Measurements from ENCODE around the gene UBE2G2. TPM values are rescaled to one million over a fixed set of nuclear protein-coding genes. Genes with fewer than 3 reads are reported as not detected.

The UBE2G2 gene
- total RNA-seq, 3 donors from 2014 or later, result 84.8 to 128 (median 99.2) TPM

- peak in 1 of 2 donors; percentile 46 for DNase-seq (ENCODE audit: low spot score in 2 of 2)
- no peak overlapping the region for H3K27ac ChIP-seq
- TF ChIP-seq POLR2AphosphoS5 (IDR thresholded peaks at IDR 0.05) (no peak), POLR2A (IDR thresholded peaks at IDR 0.05) (no peak), CTCF (IDR thresholded peaks at IDR 0.05) (no peak)
- H3K4me1 ChIP-seq, result peaks cover 9% of the 10 kb centered on the region in 2 donors
- no peak overlapping the region for H3K4me3 ChIP-seq
- intact Hi-C loops (cut with DNase I; ENCODE audit: low total_unique reads), result no loop called here
- peaks cover 10% of the 10 kb centered on the region for H3K36me3 ChIP-seq
- H3K27me3 ChIP-seq, result no peaks in the 10 kb centered on the region
- no peaks in the 10 kb centered on the region for H3K9me3 ChIP-seq
Observed at GRCh38 chr21:44848821-44849521, 47.4 kb upstream of the UBE2G2 start.

- no peaks in the 10 kb centered on the region for H3K9me3 ChIP-seq
- peaks cover 9% of the 10 kb centered on the region in 2 donors for H3K4me1 ChIP-seq
- no peak overlapping the region for H3K27ac ChIP-seq
- peak in 1 of 2 donors; percentile 49 for DNase-seq (ENCODE audit: low spot score in 2 of 2)
- H3K27me3 ChIP-seq, result no peaks in the 10 kb centered on the region
- H3K36me3 ChIP-seq, result peaks cover 10% of the 10 kb centered on the region
- H3K4me3 ChIP-seq, result no peak overlapping the region
- TF ChIP-seq CTCF (IDR thresholded peaks at IDR 0.05) (no peak), POLR2A (IDR thresholded peaks at IDR 0.05) (no peak), POLR2AphosphoS5 (IDR thresholded peaks at IDR 0.05) (no peak)
- intact Hi-C loops (cut with DNase I; ENCODE audit: low total_unique reads), result no loop called here
Observed at GRCh38 chr21:44847261-44848056, 45.8 kb upstream of the UBE2G2 start.

GRCh38 chr21:44846485-44847260 lies 45.1 kb upstream of the UBE2G2 start:
- Histone ChIP-seq H3K4me3 (peak overlapping the region in 1 of 3 donors; percentile 63), H3K27me3 (no peaks in the 10 kb centered on the region), H3K36me3 (peaks cover 10% of the 10 kb centered on the region), H3K4me1 (peaks cover 9% of the 10 kb centered on the region in 2 donors), H3K9me3 (no peaks in the 10 kb centered on the region), H3K27ac (peak overlapping the region in 1 of 2 donors; percentile 14)
- DNase-seq (ENCODE audit: low spot score in 2 of 2), result peak; percentile 53 to 62
- no peak for TF ChIP-seq POLR2AphosphoS5 (IDR thresholded peaks at IDR 0.05)
- TF ChIP-seq CTCF (IDR thresholded peaks at IDR 0.05), result no peak
- no peak for TF ChIP-seq POLR2A (IDR thresholded peaks at IDR 0.05)
- intact Hi-C loops (cut with DNase I; ENCODE audit: low total_unique reads), result no loop called here

GRCh38 chr21:44846224-44846484 lies 44.5 kb upstream of the UBE2G2 start:
- peak overlapping the region in 1 of 2 donors; percentile 14 for H3K27ac ChIP-seq
- intact Hi-C loops (cut with DNase I; ENCODE audit: low total_unique reads), result no loop called here
- DNase-seq (ENCODE audit: low spot score in 2 of 2), result no peak
- H3K36me3 ChIP-seq, result peaks cover 10% of the 10 kb centered on the region
- no peaks in the 10 kb centered on the region for H3K27me3 ChIP-seq
- H3K9me3 ChIP-seq, result no peaks in the 10 kb centered on the region
- peak overlapping the region; percentile 24 to 63 (median 44) for H3K4me3 ChIP-seq
- no peak for TF ChIP-seq POLR2A (IDR thresholded peaks at IDR 0.05)
- peaks cover 9% of the 10 kb centered on the region in 2 donors for H3K4me1 ChIP-seq

DNA sequence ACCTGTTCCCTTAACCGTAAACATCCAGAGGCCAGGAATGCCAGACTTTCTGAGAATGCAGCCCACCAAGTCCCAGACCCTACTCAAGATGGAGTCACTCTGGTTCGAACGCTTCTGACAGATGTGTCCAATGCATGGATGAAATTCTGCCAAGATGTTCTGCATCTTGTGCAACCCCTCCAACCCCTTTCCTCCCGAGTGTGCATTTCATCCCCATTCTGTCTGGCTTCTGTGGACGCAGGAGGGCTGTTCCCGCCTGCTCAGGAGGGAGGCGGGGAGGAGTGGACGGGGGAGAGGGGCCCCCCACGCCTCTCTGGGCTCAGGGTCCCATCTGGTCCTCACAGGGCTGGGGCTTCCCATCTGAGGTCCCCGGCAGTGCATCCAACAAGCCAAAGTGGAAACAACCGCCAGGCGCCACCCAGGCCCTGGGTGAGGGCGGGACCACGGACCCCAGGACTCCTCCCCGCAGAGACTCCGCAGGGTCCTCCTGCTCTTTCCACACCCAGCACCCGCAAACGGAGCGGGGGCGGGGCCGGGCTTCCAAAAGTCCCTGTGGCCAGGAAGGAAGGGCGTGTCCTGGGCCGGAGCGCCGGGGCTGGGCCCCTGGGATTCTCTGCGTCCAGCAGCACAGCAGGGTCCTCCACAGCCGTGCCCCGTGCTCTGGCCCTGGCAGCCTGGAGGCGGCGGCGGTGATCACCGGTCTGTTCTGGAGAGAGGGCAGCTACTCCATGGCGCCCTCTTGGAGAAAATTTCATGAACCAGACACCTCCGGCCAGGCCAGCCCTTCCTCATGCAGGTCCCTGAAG lies 44.0 kb upstream of the UBE2G2 start:
- Histone ChIP-seq H3K4me1 (peaks cover 9% of the 10 kb centered on the region in 2 donors), H3K27me3 (no peaks in the 10 kb centered on the region), H3K27ac (peak overlapping the region in 1 of 2 donors; percentile 14), H3K4me3 (peak overlapping the region; percentile 24 to 63 (median 44)), H3K36me3 (peaks cover 5% of the 10 kb centered on the region), H3K9me3 (no peaks in the 10 kb centered on the region)
- TF ChIP-seq CTCF (IDR thresholded peaks at IDR 0.05) (no peak), POLR2A (IDR thresholded peaks at IDR 0.05) (no peak), POLR2AphosphoS5 (IDR thresholded peaks at IDR 0.05) (no peak)
- intact Hi-C loops (cut with DNase I; ENCODE audit: low total_unique reads), result no loop called here
- peak; percentile 50 to 60 for DNase-seq (ENCODE audit: low spot score in 2 of 2)

Data from breast epithelium (tissue), 4 donors.